OCI-LY3 (cell line): ENCODE measurements around the gene GCNT3.

Experiments
- EZH2phosphoT487 ChIP-seq: fragments of 200-600 bp; shearing (Covaris generic); IDR thresholded peaks from 2 replicates; pipeline ENCODE4 v1.6.1; 2018; ENCODE audit warnings: antibody characterized with exemption, mixed run types, low read depth
- TF ChIP-seq, protein P1 (sequence below): fragments of 200-600, 300-600 bp; sonication (generic); IDR thresholded peaks from 2 replicates; pipeline ENCODE4 v1.5.1; 2014; ENCODE audit warnings: antibody characterized with exemption, low read length, low read depth

DNA sequence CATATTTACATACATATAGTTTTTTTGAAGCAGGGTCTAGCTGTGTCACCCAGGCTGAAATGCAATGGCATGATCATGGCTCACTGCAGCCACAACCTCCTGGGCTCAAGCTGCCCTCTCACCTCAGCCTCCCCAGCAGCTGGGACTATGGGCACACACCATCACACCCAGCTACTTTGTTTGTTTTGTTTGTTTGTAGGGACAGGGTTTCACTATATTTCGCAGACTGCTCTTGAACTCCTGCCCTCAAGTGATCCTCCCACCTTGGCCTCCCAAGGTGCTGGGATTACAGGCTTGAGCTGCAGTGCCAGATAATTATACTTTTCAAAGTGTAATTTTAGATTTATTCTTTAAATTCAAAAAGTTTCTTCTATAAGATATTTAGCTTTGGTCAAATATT, 35.5 kb downstream of the GCNT3 start:
- TF ChIP-seq, protein P1, sequence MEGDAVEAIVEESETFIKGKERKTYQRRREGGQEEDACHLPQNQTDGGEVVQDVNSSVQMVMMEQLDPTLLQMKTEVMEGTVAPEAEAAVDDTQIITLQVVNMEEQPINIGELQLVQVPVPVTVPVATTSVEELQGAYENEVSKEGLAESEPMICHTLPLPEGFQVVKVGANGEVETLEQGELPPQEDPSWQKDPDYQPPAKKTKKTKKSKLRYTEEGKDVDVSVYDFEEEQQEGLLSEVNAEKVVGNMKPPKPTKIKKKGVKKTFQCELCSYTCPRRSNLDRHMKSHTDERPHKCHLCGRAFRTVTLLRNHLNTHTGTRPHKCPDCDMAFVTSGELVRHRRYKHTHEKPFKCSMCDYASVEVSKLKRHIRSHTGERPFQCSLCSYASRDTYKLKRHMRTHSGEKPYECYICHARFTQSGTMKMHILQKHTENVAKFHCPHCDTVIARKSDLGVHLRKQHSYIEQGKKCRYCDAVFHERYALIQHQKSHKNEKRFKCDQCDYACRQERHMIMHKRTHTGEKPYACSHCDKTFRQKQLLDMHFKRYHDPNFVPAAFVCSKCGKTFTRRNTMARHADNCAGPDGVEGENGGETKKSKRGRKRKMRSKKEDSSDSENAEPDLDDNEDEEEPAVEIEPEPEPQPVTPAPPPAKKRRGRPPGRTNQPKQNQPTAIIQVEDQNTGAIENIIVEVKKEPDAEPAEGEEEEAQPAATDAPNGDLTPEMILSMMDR: no peak
- TF ChIP-seq EZH2phosphoT487: no peak
